Suppressor macrophage (primary cell): ENCODE measurements around the gene DUSP7.
"Not testable (repeated sequence)": the region's sequence is repeated elsewhere in the genome, so short reads cannot be mapped to it uniquely, and the experiment has no call there.

Experiments used
- DNase-seq, 4 experiments: peaks; one replicate each; pipeline ENCODE4 v3.0.0-alpha.2; 2020 to 2022

DUSP7 gene

DNA sequence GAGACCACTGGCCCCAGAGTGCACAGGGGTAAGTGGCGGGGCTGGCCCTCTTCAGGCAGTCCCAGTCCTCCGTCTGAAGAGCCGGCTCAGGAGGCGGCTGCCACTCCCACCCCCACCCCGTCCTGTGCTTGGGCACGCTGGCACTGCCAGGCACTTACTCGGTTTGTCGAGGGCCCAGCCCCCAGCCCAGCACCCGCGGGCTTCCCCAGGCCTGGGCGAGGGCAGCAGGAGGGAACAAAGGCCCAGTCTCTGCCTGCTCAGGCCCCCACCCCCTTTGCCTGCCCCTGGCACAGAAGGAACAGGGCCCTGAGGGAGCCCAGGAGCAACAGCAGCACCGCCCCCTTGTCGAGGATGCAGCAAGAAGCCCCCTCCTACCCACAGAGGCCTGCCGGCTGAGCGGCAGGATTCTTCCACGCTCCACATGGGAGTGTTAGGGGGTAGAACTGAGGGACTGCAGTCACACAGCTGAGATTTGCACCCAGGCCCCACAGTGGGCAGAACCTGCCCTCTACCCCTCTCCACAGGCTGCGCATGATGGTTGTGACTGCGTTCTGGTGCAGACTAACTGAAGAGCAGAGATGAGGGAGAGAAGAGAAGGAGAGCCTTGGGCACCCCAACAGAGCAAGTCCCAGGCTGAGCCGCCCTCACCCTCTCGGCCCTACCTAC, 8.9 kb downstream of the DUSP7 start:
- DNase-seq = no peak

DNA sequence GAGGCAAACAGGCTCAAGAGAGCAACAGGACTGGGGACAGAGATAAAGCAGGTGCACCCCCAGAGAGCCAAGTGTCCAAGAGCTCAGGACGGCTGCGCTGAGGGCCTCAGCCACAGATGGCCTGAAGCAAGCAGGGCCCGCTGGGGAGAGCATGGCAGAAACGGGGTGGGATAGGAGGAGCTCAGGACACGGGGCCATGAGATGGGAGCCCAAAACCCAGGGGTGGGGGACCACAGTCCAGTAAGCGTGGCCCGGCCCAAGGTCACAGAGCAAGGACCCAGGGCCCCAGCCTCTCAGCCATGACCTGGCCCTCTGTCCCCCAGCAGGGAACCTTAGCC, 9.5 kb downstream of the DUSP7 start:
- DNase-seq = no peak

DNA sequence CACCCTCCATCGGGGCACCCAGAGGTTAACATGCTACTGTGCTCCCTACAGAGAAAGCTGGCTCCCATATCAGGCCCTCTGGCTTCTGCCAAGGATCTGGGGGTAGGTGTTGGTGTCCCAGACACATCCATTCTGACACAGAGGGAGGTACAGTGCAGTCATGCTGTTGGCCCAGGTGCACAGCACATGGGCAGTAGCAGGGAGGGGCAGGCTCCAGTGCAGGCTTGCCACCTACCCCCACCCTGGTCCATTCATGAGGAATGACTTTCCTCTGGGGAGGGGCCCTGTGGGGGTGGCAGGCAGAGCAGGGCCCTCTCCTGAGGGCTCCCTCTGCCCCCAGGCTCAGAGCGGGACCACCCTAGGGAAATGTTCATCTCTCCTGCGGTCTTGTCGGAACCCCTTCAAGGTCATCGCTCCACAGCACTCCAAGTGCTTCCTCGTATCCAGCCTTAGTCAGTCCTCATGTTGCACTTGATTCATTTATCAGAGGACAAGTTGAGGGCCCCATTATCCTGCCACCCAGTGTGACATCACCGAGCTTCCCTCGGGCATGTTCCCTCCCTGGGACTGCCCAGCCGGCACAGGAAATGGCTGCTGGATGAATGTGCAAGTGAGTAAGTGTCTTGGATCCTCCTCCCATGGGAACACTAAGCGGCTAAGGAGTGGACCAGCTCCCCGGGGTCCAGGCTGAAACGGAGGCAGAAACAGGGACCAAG, 10.0 kb downstream of the DUSP7 start:
- DNase-seq = no peak

- no peak for DNase-seq
Observed at GRCh38 chr3:52044869-52045619, 11.3 kb downstream of the DUSP7 start.

GRCh38 chr3:52043750-52044149, 12.6 kb downstream of the DUSP7 start:
- DNase-seq = no peak

DNA sequence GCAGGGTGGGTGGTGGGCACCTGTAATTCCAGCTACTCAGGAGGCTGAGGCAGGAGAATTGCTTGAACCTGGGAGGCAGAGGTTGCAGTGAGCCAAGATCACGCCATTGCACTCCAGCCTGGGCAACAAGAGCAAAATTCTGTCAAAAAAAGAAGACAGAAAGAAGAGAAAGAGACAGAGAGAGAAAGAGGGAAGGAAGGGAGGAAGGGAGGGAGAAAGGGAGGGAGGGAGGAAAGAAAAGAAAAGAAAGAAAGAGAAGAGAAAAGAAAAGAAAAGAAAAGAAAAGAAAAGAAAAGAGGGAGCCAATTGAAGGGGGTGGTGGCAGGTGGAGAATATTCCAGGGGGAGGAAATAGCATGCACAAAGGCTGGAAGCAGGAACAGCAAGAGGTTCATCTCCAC, 13.3 kb downstream of the DUSP7 start:
- not testable (repeated sequence) for DNase-seq

GRCh38 chr3:52041118-52041731, 15.1 kb downstream of the DUSP7 start:
- no peak for DNase-seq

- no peak for DNase-seq
Observed at GRCh38 chr3:52040600-52040999, 15.8 kb downstream of the DUSP7 start.

GRCh38 chr3:52039846-52040245, 16.5 kb downstream of the DUSP7 start:
- DNase-seq = no peak

DNA sequence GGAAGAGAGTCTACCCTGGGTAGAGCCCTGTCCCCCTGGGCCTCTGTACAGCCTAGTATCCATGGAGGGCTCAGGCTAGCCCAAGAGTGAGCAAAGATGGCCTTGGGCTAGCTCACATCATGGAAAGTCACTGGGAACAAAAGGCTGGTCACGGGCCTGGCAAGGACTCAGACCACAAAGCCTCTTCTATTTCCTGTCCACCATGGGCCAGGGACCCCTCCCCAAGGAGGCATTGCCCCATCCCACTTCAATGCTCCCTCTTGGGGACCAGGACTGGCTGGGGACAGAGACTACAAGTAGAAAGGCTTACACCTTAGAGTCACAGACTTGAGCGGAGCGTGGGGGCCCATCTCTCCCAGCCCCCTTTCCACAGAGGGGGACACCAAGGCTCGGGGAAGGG, 16.9 kb downstream of the DUSP7 start:
- DNase-seq = no peak

GRCh38 chr3:52038227-52038626, 18.1 kb downstream of the DUSP7 start:
- DNase-seq = no peak

DNA sequence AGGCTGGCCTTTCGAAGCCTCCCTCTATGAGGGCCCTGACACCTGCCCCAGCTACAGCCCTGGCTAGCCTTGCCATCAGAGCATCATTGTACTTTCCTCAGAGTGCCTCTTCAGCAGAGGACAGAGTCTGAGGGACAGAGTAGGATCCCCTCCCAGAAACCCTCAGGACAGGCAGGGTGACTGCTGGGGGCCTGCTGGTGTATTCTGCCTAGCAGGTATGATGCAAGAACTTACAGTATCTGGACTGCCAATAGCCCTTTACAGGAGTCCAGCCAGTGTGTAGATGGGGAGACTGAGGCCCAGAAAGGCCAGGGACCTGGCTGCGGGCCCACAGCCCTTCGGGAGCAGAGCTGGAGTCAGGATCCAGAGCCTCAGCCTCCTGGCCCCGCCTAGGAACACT, 19.1 kb downstream of the DUSP7 start:
- DNase-seq = no peak

DNA sequence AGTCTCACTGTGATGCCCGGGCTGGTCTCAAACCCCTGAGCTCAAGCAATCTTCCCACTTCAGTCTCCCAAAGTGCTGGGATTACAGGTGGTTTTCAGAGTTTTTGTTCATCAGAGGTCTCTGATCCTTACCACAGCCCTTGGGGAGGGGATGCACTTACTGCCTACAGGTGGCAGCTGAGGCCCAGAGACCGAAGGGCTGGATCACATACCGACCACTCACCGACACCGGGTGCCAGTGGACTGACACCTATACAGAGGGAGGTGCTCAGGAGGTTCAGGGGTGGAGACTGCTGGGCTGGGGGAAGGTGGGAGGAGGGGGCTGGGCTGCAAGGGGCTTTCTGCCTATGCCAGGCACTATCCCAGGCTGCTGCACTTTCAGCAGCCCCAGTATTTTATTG, 19.5 kb downstream of the DUSP7 start:
- no peak for DNase-seq

GRCh38 chr3:52036222-52036694, 20.1 kb downstream of the DUSP7 start:
- no peak for DNase-seq

GRCh38 chr3:52034651-52035050, 21.7 kb downstream of the DUSP7 start:
- DNase-seq = no peak

DNA sequence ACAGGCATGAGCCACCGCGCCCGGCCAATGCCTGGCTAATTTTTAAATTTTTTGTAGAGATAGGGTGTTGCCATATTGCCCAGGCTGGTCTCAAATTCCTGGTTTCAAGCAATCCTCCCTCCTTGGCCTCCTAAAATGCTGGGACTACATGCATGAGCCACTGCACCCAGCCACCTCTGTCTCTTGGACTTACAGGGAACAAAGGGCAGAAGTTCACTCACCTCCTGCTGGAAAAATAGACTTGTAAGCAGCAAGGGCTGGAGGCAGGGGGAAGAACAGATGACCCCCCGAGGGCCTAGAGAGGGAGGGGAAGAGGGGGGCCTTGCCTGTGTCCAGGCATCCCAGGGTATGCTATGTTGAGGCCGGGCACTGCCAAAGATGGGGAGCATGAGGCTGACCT, 22.2 kb downstream of the DUSP7 start:
- DNase-seq = no peak

- not testable (repeated sequence) for DNase-seq
Observed at GRCh38 chr3:52033748-52034147, 22.6 kb downstream of the DUSP7 start.

- no peak for DNase-seq
Observed at GRCh38 chr3:52032702-52033408, 23.5 kb downstream of the DUSP7 start.

DNA sequence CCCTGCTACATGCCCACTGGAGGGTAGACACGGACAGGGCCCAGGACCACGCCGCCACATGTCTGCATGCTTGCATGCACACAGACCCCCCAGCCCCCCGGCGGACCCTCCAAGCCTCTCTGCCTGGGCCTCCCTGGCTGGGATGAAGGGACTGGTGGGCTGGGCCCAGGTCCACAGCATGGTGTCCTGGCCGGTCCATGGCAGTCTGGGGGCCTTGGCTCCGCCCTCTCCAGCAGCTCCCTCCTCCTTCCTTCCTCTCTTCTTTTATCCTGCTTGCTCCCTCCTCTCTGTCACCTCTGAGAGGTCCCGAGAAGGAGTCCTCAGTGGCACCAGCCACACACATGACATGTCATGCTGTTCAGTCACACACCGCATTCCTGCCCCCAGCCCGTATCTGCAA, 24.5 kb downstream of the DUSP7 start:
- DNase-seq = no peak

DNA sequence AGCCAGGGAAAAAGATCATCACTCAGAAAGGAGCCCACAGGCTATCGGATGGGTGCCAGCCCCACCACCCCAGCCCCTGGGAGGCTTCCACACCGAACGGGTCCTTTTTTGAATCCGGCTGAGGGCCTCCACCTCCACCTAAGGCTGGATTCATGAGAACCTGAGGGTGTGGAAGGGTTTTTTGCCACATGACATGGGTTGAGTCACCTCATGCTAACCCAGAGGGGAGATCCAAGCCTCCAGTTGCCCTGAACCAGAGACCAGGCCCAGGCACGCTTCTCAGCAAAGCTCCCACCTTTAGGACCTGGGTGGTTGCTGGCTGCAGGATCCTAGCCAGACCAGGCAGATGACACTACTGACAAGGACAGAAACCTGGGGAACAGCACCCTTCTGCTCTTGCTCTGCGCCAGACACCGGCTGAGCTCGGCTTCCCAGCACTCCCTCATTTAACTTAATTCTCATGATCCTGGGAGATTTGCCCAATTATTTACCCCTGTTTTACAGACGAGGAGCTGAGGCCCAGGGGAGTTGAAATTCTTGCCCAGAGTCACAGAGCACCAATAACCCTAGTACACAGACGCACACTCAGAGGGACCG, 25.6 kb downstream of the DUSP7 start:
- DNase-seq = no peak

DNA sequence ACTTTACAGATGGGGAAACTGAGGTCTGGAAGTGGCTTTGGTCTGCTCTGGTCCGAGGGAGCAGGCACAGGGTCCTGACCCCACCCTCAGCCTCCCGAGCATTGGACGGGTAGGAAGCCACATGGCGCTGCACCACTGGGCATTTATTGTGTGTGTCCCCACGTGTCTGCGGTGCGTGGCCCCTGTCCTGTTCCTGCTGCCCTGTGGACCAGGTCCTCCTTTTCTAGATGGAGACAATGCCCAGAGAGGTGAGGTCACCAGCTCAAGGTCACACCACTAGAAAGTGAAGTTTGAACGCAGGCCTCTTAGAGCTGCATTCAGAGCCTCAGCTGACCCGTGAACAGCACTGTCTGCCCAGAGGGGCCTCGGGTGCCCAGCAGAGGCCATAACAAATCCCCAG, 26.8 kb downstream of the DUSP7 start:
- no peak for DNase-seq

GRCh38 chr3:52029053-52029452, 27.3 kb downstream of the DUSP7 start:
- DNase-seq = no peak
